Neuronal stem cell (in vitro differentiated cells): ENCODE measurements around the gene ASMT. TPM values are rescaled to one million over a fixed set of nuclear protein-coding genes. Genes with fewer than 3 reads are reported as not detected.
"Not testable (repeated sequence)": the region's sequence is repeated elsewhere in the genome, so short reads cannot be mapped to it uniquely, and the experiment has no call there.

Source experiments
- DNase-seq: peaks from one replicate; pipeline ENCODE4 v3.0.0-alpha.2; 2013; ENCODE audit warnings: low spot score
- H2AFZ ChIP-seq: one replicate; pipeline ENCODE4 v1.6.1; 2013; ENCODE audit warnings: mild to moderate bottlenecking, low read length, inconsistent platforms
- H2AK5ac ChIP-seq: 2 replicates; pipeline ENCODE4 v1.6.1; 2013; ENCODE audit warnings: low read depth, mild to moderate bottlenecking, inconsistent platforms, low read length, moderate library complexity, mixed read lengths
- H2BK120ac ChIP-seq: 2 replicates; pipeline ENCODE4 v1.6.1; 2013; ENCODE audit warnings: low read depth, mild to moderate bottlenecking, inconsistent platforms, low read length, moderate library complexity, mixed read lengths
- H2BK12ac ChIP-seq: one replicate; pipeline ENCODE4 v1.6.1; 2013; ENCODE audit warnings: low read length, inconsistent platforms
- H2BK15ac ChIP-seq: 2 replicates; pipeline ENCODE4 v1.6.1; 2013; ENCODE audit warnings: mild to moderate bottlenecking, low read length, inconsistent platforms, mixed read lengths
- H2BK5ac ChIP-seq: one replicate; pipeline ENCODE4 v1.6.1; 2013; ENCODE audit warnings: inconsistent platforms, mild to moderate bottlenecking, low read length, moderate library complexity
- H3K14ac ChIP-seq: one replicate; pipeline ENCODE4 v1.6.1; 2013; ENCODE audit warnings: low read length, inconsistent platforms
- H3K18ac ChIP-seq: 2 replicates; pipeline ENCODE4 v1.6.1; 2013; ENCODE audit warnings: low read length, inconsistent platforms
- H3K23ac ChIP-seq: 2 replicates; pipeline ENCODE4 v1.6.1; 2013; ENCODE audit warnings: low read depth, mild to moderate bottlenecking, mixed read lengths, low read length, inconsistent platforms; ENCODE audit not compliant: poor library complexity
- H3K27ac ChIP-seq: replicated peaks from 3 replicates; pipeline ENCODE4 v1.5.1; 2013; ENCODE audit warnings: low read length, inconsistent platforms
- H3K27me3 ChIP-seq, 3 experiments: 2 replicates each; pipeline ENCODE4 v1.6.1; 2013; ENCODE audit warnings: low read length in 3 of 3, mild to moderate bottlenecking in 2 of 3, inconsistent platforms in 1 of 3, low read depth in 1 of 3, mixed read lengths in 1 of 3, moderate library complexity in 1 of 3; ENCODE audit not compliant: control insufficient read depth in 3 of 3, insufficient read depth in 3 of 3
- H3K36me3 ChIP-seq, 2 donors: replicated peaks in 1 of 2; 2 replicates each; pipeline ENCODE4 v1.6.1; 2013; ENCODE audit warnings: low read length in 2 of 2; ENCODE audit not compliant: control insufficient read depth in 2 of 2, insufficient read depth in 2 of 2
- H3K4ac ChIP-seq: 2 replicates; pipeline ENCODE4 v1.6.1; 2013; ENCODE audit warnings: inconsistent platforms, mild to moderate bottlenecking, low read length, moderate library complexity
- H3K4me1 ChIP-seq, 2 donors: 1 replicate in 1 of 2; 2 replicates in 1 of 2; pipeline ENCODE4 v1.6.1; 2013; ENCODE audit warnings: low read length in 2 of 2, low read depth in 1 of 2; ENCODE audit not compliant: control insufficient read depth in 2 of 2, insufficient read depth in 1 of 2
- H3K4me2 ChIP-seq: one replicate; pipeline ENCODE4 v1.6.1; 2013; ENCODE audit warnings: mild to moderate bottlenecking, low read length, inconsistent platforms; ENCODE audit not compliant: insufficient read depth, poor library complexity, severe bottlenecking
- H3K4me3 ChIP-seq, 2 donors: 2 replicates each; pipeline ENCODE4 v1.5.1; 2013; ENCODE audit warnings: low read length in 2 of 2, mild to moderate bottlenecking in 2 of 2, inconsistent platforms in 1 of 2, moderate library complexity in 1 of 2
- H3K79me1 ChIP-seq: one replicate; pipeline ENCODE4 v1.6.1; 2013; ENCODE audit warnings: low read depth, mild to moderate bottlenecking, inconsistent platforms, low read length, moderate library complexity
- H3K9ac ChIP-seq: one replicate; pipeline ENCODE4 v1.6.1; 2013; ENCODE audit warnings: mild to moderate bottlenecking, low read depth, low read length, inconsistent platforms; ENCODE audit not compliant: poor library complexity
- H3K9me3 ChIP-seq, 2 donors: replicated peaks in 1 of 2; 2 replicates each; pipeline versions ENCODE3 to v1.6.1; 2013; ENCODE audit warnings: low read length in 2 of 2, mild to moderate bottlenecking in 2 of 2, inconsistent platforms in 1 of 2, low read depth in 1 of 2, mixed read lengths in 1 of 2, moderate library complexity in 1 of 2; ENCODE audit not compliant: control insufficient read depth in 2 of 2, insufficient read depth in 1 of 2
- H4K8ac ChIP-seq: one replicate; pipeline ENCODE4 v1.6.1; 2013; ENCODE audit warnings: low read depth, mild to moderate bottlenecking, inconsistent platforms, low read length, moderate library complexity
- H4K91ac ChIP-seq: one replicate; pipeline ENCODE4 v1.6.1; 2013; ENCODE audit warnings: low read length, low read depth, mild to moderate bottlenecking, inconsistent platforms; ENCODE audit not compliant: poor library complexity
- WGBS, 2 donors: extraction: QIAGEN DNeasy Blood & Tissue Kit; methylation state at CpG; one replicate each; pipeline ENCODE4 v1.1.7; 2013; ENCODE audit warnings: missing lambda C conversion rate in 2 of 2, mixed read lengths in 1 of 2; ENCODE audit not compliant: insufficient read length in 2 of 2, insufficient replicate concordance in 1 of 2; ENCODE audit errors: extremely low coverage in 2 of 2; 5-methylcytosine and 5-hydroxymethylcytosine counted together
- polyA plus RNA-seq, 2 experiments: library from polyadenylated mRNA; stranded (reverse); fragments of 200-250 nt; gene quantifications; one replicate each; pipeline ENCODE4 v1.2.3, GENCODE V29; 2013

Gene ASMT
- polyA plus RNA-seq (2013, experiment 1 of 2): not detected
- polyA plus RNA-seq (2013, experiment 2 of 2): 0.06 TPM

GRCh38 chrX:1614927-1615326 is at the start of gene ASMT:
Gene ASMT (plus strand): TSS chrX:1615059. CDS start chrX:1615200, 141 bp downstream.
- Histone ChIP-seq H3K14ac (no peak within 1 kb of the TSS), H2BK5ac (no peak within 1 kb of the TSS), H3K4me3 (no peak within 1 kb of the TSS), H3K4ac (no peak within 1 kb of the TSS), H3K79me1 (no peaks in the 10 kb centered on the region), H4K91ac (no peak within 1 kb of the TSS), H3K9me3 (no peaks in the 10 kb centered on the region), H3K4me1 (no peaks in the 10 kb centered on the region), H2BK15ac (no peak within 1 kb of the TSS), H2AK5ac (no peak within 1 kb of the TSS), H3K23ac (no peak within 1 kb of the TSS), H2BK120ac (no peak within 1 kb of the TSS), H3K27me3 (no peaks in the 10 kb centered on the region), H4K8ac (no peak within 1 kb of the TSS), H2AFZ (peak within 1 kb of the TSS; percentile 41), H2BK12ac (no peak within 1 kb of the TSS), H3K36me3 (no peaks in the 10 kb centered on the region), H3K4me2 (no peak within 1 kb of the TSS), H3K9ac (no peak within 1 kb of the TSS), H3K18ac (no peak within 1 kb of the TSS), H3K27ac (no peak within 1 kb of the TSS)
- WGBS, 2 donors: no CpG with 5 or more reads among the region's 17 CpGs
- no peak for DNase-seq

GRCh38 chrX:1574181-1574580 is 40.7 kb upstream of the ASMT start:
- H3K4me1 ChIP-seq, H2AFZ ChIP-seq, H2BK15ac ChIP-seq, H3K79me1 ChIP-seq, H4K91ac ChIP-seq, H3K4ac ChIP-seq, H2AK5ac ChIP-seq, H3K27ac ChIP-seq, H3K27me3 ChIP-seq, DNase-seq, H3K4me3 ChIP-seq, H3K9ac ChIP-seq, H3K18ac ChIP-seq, H2BK120ac ChIP-seq, H4K8ac ChIP-seq, H3K36me3 ChIP-seq, H3K4me2 ChIP-seq, H2BK5ac ChIP-seq, H2BK12ac ChIP-seq, H3K14ac ChIP-seq, H3K9me3 ChIP-seq, H3K23ac ChIP-seq: not testable (repeated sequence)
- no CpG with 5 or more reads among the region's 19 CpGs for WGBS, 2 donors

GRCh38 chrX:1576201-1576992 is 38.5 kb upstream of the ASMT start:
- H4K8ac ChIP-seq: no peak overlapping the region
- H3K18ac ChIP-seq: no peak overlapping the region
- H3K4me2 ChIP-seq: no peak overlapping the region
- H2BK12ac ChIP-seq: no peak overlapping the region
- DNase-seq: no peak
- no peak overlapping the region for H2AK5ac ChIP-seq
- no CpG with 5 or more reads among the region's 6 CpGs for WGBS, 2 donors
- H3K14ac ChIP-seq: no peak overlapping the region
- H3K36me3 ChIP-seq: no peaks in the 10 kb centered on the region
- no peaks in the 10 kb centered on the region for H3K27me3 ChIP-seq
- H3K23ac ChIP-seq: no peak overlapping the region
- no peak overlapping the region for H3K4me3 ChIP-seq
- no peak overlapping the region for H3K27ac ChIP-seq
- H2BK15ac ChIP-seq: no peak overlapping the region
- no peak overlapping the region for H3K4ac ChIP-seq
- no peak overlapping the region for H3K9ac ChIP-seq
- no peak overlapping the region for H4K91ac ChIP-seq
- no peak overlapping the region for H2BK120ac ChIP-seq
- H3K79me1 ChIP-seq: no peaks in the 10 kb centered on the region
- no peak overlapping the region for H2AFZ ChIP-seq
- no peak overlapping the region for H2BK5ac ChIP-seq
- no peaks in the 10 kb centered on the region for H3K4me1 ChIP-seq
- no peaks in the 10 kb centered on the region for H3K9me3 ChIP-seq

GRCh38 chrX:1577845-1578244 is 37.0 kb upstream of the ASMT start:
- H3K4me2 ChIP-seq: no peak overlapping the region
- H4K8ac ChIP-seq: no peak overlapping the region
- H2AK5ac ChIP-seq: no peak overlapping the region
- H3K9me3 ChIP-seq: no peaks in the 10 kb centered on the region
- no peak overlapping the region for H3K23ac ChIP-seq
- no peak overlapping the region for H2AFZ ChIP-seq
- no peak overlapping the region for H3K4ac ChIP-seq
- H3K79me1 ChIP-seq: no peaks in the 10 kb centered on the region
- H3K4me3 ChIP-seq: no peak overlapping the region
- H3K27ac ChIP-seq: no peak overlapping the region
- H3K4me1 ChIP-seq: no peaks in the 10 kb centered on the region
- no peak overlapping the region for H3K9ac ChIP-seq
- no peak overlapping the region for H3K14ac ChIP-seq
- H3K18ac ChIP-seq: no peak overlapping the region
- no peak overlapping the region for H2BK15ac ChIP-seq
- no peak overlapping the region for H2BK120ac ChIP-seq
- WGBS, 2 donors: no CpG with 5 or more reads among the region's 2 CpGs
- no peak overlapping the region for H2BK5ac ChIP-seq
- H2BK12ac ChIP-seq: no peak overlapping the region
- no peak overlapping the region for H4K91ac ChIP-seq
- no peak for DNase-seq
- no peaks in the 10 kb centered on the region for H3K36me3 ChIP-seq
- no peaks in the 10 kb centered on the region for H3K27me3 ChIP-seq
